ENCODE measurements around the gene IFT20.
A peak's percentile ranks its signal among the peaks of the same experiment; 100 is the strongest.

Gene IFT20

DNA sequence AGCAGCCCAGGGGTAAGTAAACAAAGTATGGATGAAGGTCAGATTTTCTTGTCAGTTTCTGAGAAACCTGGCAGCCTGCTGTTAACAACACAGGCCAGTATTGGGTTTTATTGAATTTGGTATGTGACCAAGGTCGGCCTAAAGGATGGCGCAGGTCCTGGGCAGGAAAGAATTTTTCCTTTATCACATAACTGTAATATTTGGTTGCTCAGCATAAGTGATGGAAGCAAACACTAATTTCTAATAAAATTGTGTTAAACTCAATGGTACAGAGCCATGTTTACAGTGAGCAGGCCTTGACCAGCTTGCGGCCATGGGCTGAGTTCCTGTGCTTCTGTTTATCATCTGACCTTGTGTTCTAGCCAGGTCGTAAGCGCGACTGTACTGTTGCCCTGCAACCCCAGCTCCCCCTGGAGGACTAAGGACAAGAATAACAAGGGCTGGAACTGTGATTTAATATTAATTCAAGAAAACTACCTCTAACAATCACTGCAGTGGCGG is 11.5 kb upstream of the IFT20 start:
- H4K12ac ChIP-seq (ENCODE audit: low read depth, low read length), result no peak overlapping the region
- no peak overlapping the region for H2BK120ac ChIP-seq (ENCODE audit: insufficient read depth, low read length, poor library complexity)
- H2AK5ac ChIP-seq (ENCODE audit: low read length), result no peak overlapping the region
- no peak overlapping the region for H3K14ac ChIP-seq (ENCODE audit: low read length)
- no peaks in the 10 kb centered on the region for H3K9me3 ChIP-seq (ENCODE audit: insufficient read depth, low read depth, low read length)
- H2AFZ ChIP-seq (ENCODE audit: insufficient read depth, low read length, poor library complexity), result no peak overlapping the region
- H3K9ac ChIP-seq (ENCODE audit: low read length), result no peak overlapping the region
- no peak overlapping the region for H3K18ac ChIP-seq (ENCODE audit: low read length)
- H3K4ac ChIP-seq (ENCODE audit: low read depth, low read length), result no peak overlapping the region
- peak in 1 of 2 donors; percentile 46 for DNase-seq
- H3K36me3 ChIP-seq (ENCODE audit: control insufficient read depth in 1 of 2, insufficient read depth in 2 of 2, low read length in 2 of 2), result peaks cover 68 to 85% of the 10 kb centered on the region in 2 experiments
- no peak overlapping the region for H3K4me3 ChIP-seq (ENCODE audit: low read depth, low read length)
- no peaks in the 10 kb centered on the region for H3K79me1 ChIP-seq (ENCODE audit: low read length)
- H3K79me2 ChIP-seq (ENCODE audit: control insufficient read depth, insufficient read depth, low read length, poor library complexity), result no peaks in the 10 kb centered on the region
- no peak overlapping the region for H2BK12ac ChIP-seq (ENCODE audit: low read length)
- no peak overlapping the region for H3K4me2 ChIP-seq (ENCODE audit: low read length)
- peaks cover 2 to 8% of the 10 kb centered on the region in 2 experiments for H3K4me1 ChIP-seq (ENCODE audit: control insufficient read depth in 1 of 2, insufficient read depth in 2 of 2, low read length in 2 of 2)
- no peak overlapping the region for H3K23ac ChIP-seq (ENCODE audit: low read length)
- WGBS (ENCODE audit: extremely low coverage, insufficient coverage, insufficient read length), result no CpG with 5 or more reads among the region's 7 CpGs
- no peak overlapping the region for H2BK5ac ChIP-seq (ENCODE audit: low read depth, low read length, poor library complexity)
- H3K27me3 ChIP-seq (ENCODE audit: insufficient read depth, low read length), result no peaks in the 10 kb centered on the region
- no peak overlapping the region for H4K91ac ChIP-seq (ENCODE audit: low read depth, low read length)
- H4K8ac ChIP-seq (ENCODE audit: low read depth, low read length), result no peak overlapping the region
- no peak overlapping the region for H3K27ac ChIP-seq (ENCODE audit: low read depth, low read length)

DNA sequence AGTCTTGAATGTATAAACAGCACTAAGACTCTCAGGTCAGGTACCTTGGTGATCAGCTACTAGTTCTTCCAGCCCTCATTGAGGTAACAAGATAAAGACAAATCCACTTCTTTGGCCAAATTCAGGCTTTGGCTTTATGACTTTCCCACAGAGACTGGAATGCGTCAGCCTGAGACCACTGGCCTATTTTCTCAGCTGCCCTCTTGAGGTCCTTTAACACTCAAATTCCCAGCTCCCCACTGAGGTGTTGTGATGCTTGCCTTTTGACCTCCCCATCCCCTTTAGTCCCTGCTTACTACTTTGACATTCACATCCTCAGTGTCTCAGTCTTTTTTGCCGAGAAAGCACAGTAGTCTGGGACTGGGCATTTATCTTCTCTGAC is 10.9 kb upstream of the IFT20 start:
- Histone ChIP-seq H3K4me2 (ENCODE audit: low read length) (no peak overlapping the region), H3K9me3 (ENCODE audit: insufficient read depth, low read depth, low read length) (no peaks in the 10 kb centered on the region), H3K36me3 (ENCODE audit: control insufficient read depth in 1 of 2, insufficient read depth in 2 of 2, low read length in 2 of 2) (peaks cover 68 to 85% of the 10 kb centered on the region in 2 experiments), H2AK5ac (ENCODE audit: low read length) (no peak overlapping the region), H2BK5ac (ENCODE audit: low read depth, low read length, poor library complexity) (no peak overlapping the region), H3K4ac (ENCODE audit: low read depth, low read length) (no peak overlapping the region), H3K79me2 (ENCODE audit: control insufficient read depth, insufficient read depth, low read length, poor library complexity) (no peaks in the 10 kb centered on the region), H2BK120ac (ENCODE audit: insufficient read depth, low read length, poor library complexity) (no peak overlapping the region), H3K23ac (ENCODE audit: low read length) (no peak overlapping the region), H4K12ac (ENCODE audit: low read depth, low read length) (no peak overlapping the region), H3K9ac (ENCODE audit: low read length) (no peak overlapping the region), H2AFZ (ENCODE audit: insufficient read depth, low read length, poor library complexity) (no peak overlapping the region), H3K4me1 (ENCODE audit: control insufficient read depth in 1 of 2, insufficient read depth in 2 of 2, low read length in 2 of 2) (peaks cover 2 to 8% of the 10 kb centered on the region in 2 experiments), H3K4me3 (ENCODE audit: low read depth, low read length) (no peak overlapping the region), H3K14ac (ENCODE audit: low read length) (no peak overlapping the region), H4K91ac (ENCODE audit: low read depth, low read length) (no peak overlapping the region), H3K27ac (ENCODE audit: low read depth, low read length) (peak overlapping the region; percentile 21), H3K79me1 (ENCODE audit: low read length) (no peaks in the 10 kb centered on the region), H3K27me3 (ENCODE audit: insufficient read depth, low read length) (no peaks in the 10 kb centered on the region), H3K18ac (ENCODE audit: low read length) (no peak overlapping the region), H2BK12ac (ENCODE audit: low read length) (no peak overlapping the region), H4K8ac (ENCODE audit: low read depth, low read length) (no peak overlapping the region)
- WGBS (ENCODE audit: extremely low coverage, insufficient coverage, insufficient read length), result no CpG with 5 or more reads among the region's 2 CpGs
- DNase-seq, result no peak

- H3K18ac ChIP-seq (ENCODE audit: low read length), result no peak overlapping the region
- no peak overlapping the region for H3K9ac ChIP-seq (ENCODE audit: low read length)
- no peaks in the 10 kb centered on the region for H3K79me1 ChIP-seq (ENCODE audit: low read length)
- no peak overlapping the region for H3K14ac ChIP-seq (ENCODE audit: low read length)
- H2BK12ac ChIP-seq (ENCODE audit: low read length), result no peak overlapping the region
- no peaks in the 10 kb centered on the region for H3K9me3 ChIP-seq (ENCODE audit: insufficient read depth, low read depth, low read length)
- DNase-seq, result peak; percentile 77
- no peaks in the 10 kb centered on the region for H3K79me2 ChIP-seq (ENCODE audit: control insufficient read depth, insufficient read depth, low read length, poor library complexity)
- peaks cover 2 to 8% of the 10 kb centered on the region in 2 experiments for H3K4me1 ChIP-seq (ENCODE audit: control insufficient read depth in 1 of 2, insufficient read depth in 2 of 2, low read length in 2 of 2)
- H4K91ac ChIP-seq (ENCODE audit: low read depth, low read length), result no peak overlapping the region
- no peak overlapping the region for H2AFZ ChIP-seq (ENCODE audit: insufficient read depth, low read length, poor library complexity)
- H4K8ac ChIP-seq (ENCODE audit: low read depth, low read length), result no peak overlapping the region
- H3K36me3 ChIP-seq (ENCODE audit: control insufficient read depth in 1 of 2, insufficient read depth in 2 of 2, low read length in 2 of 2), result peaks cover 68 to 85% of the 10 kb centered on the region in 2 experiments
- H3K4ac ChIP-seq (ENCODE audit: low read depth, low read length), result no peak overlapping the region
- H3K23ac ChIP-seq (ENCODE audit: low read length), result no peak overlapping the region
- H3K27me3 ChIP-seq (ENCODE audit: insufficient read depth, low read length), result no peaks in the 10 kb centered on the region
- H2BK5ac ChIP-seq (ENCODE audit: low read depth, low read length, poor library complexity), result no peak overlapping the region
- no peak overlapping the region for H4K12ac ChIP-seq (ENCODE audit: low read depth, low read length)
- no peak overlapping the region for H3K4me3 ChIP-seq (ENCODE audit: low read depth, low read length)
- WGBS (ENCODE audit: extremely low coverage, insufficient coverage, insufficient read length), result no CpG with 5 or more reads among the region's 13 CpGs
- no peak overlapping the region for H3K4me2 ChIP-seq (ENCODE audit: low read length)
- H3K27ac ChIP-seq (ENCODE audit: low read depth, low read length), result no peak overlapping the region
- no peak overlapping the region for H2AK5ac ChIP-seq (ENCODE audit: low read length)
- H2BK120ac ChIP-seq (ENCODE audit: insufficient read depth, low read length, poor library complexity), result no peak overlapping the region
Measured at GRCh38 chr17:28345419-28346198, 10.3 kb upstream of the IFT20 start.

- Histone ChIP-seq H2BK5ac (ENCODE audit: low read depth, low read length, poor library complexity) (no peak overlapping the region), H3K4ac (ENCODE audit: low read depth, low read length) (no peak overlapping the region), H3K36me3 (ENCODE audit: control insufficient read depth in 1 of 2, insufficient read depth in 2 of 2, low read length in 2 of 2) (peaks cover 74 to 90% of the 10 kb centered on the region in 2 experiments), H3K18ac (ENCODE audit: low read length) (no peak overlapping the region), H4K91ac (ENCODE audit: low read depth, low read length) (no peak overlapping the region), H3K79me2 (ENCODE audit: control insufficient read depth, insufficient read depth, low read length, poor library complexity) (no peaks in the 10 kb centered on the region), H4K12ac (ENCODE audit: low read depth, low read length) (no peak overlapping the region), H3K79me1 (ENCODE audit: low read length) (no peaks in the 10 kb centered on the region), H3K4me1 (ENCODE audit: control insufficient read depth in 1 of 2, insufficient read depth in 2 of 2, low read length in 2 of 2) (peaks cover 2 to 8% of the 10 kb centered on the region in 2 experiments), H3K14ac (ENCODE audit: low read length) (no peak overlapping the region), H2AFZ (ENCODE audit: insufficient read depth, low read length, poor library complexity) (no peak overlapping the region), H3K27me3 (ENCODE audit: insufficient read depth, low read length) (no peaks in the 10 kb centered on the region), H3K4me3 (ENCODE audit: low read depth, low read length) (no peak overlapping the region), H3K9me3 (ENCODE audit: insufficient read depth, low read depth, low read length) (peaks cover 2% of the 10 kb centered on the region), H3K4me2 (ENCODE audit: low read length) (no peak overlapping the region), H2BK12ac (ENCODE audit: low read length) (no peak overlapping the region), H3K9ac (ENCODE audit: low read length) (no peak overlapping the region), H2AK5ac (ENCODE audit: low read length) (no peak overlapping the region), H4K8ac (ENCODE audit: low read depth, low read length) (no peak overlapping the region), H2BK120ac (ENCODE audit: insufficient read depth, low read length, poor library complexity) (no peak overlapping the region), H3K23ac (ENCODE audit: low read length) (no peak overlapping the region), H3K27ac (ENCODE audit: low read depth, low read length) (no peak overlapping the region)
- DNase-seq, result no peak
- no CpG with 5 or more reads among the region's 19 CpGs for WGBS (ENCODE audit: extremely low coverage, insufficient coverage, insufficient read length)
Measured at GRCh38 chr17:28344435-28344901, 9.2 kb upstream of the IFT20 start.
